HepG2 (cell line): ENCODE measurements around the gene DPH6. TPM values are rescaled to one million over a fixed set of nuclear protein-coding genes. Genes with fewer than 3 reads are reported as not detected.

Source experiments
- ATAC-seq: fragments of 200-7000 bp; cut with Tn5 transposase; 3 replicates; pipeline ENCODE4 v1.9.1; 2020; ENCODE audit warnings: mild to moderate bottlenecking, moderate library complexity
- BruUV-seq: library from RNA; stranded (reverse); fragments of 400-500 nt; replicated peaks from 2 replicates; lab custom pipeline; 2021; lab: Mats Ljungman, UMichigan
- CTCF ChIA-PET: fragments of 300-600 bp; formaldehyde crosslinking; extraction: SDS; loops from one replicate; lab custom pipeline; 2021; ENCODE audit warnings: low total read pairs, inconsistent platforms, low intra/inter-chr PET ratio; lab: Yijun Ruan, JAX
- POLR2A ChIA-PET: fragments of 350-600 bp; sonication (Branson Sonifier 250); formaldehyde crosslinking; loops from one replicate; lab custom pipeline; 2020; ENCODE audit warnings: antibody characterized with exemption, inconsistent platforms; lab: Yijun Ruan, JAX
- DNase-seq: peaks from one replicate; pipeline ENCODE4 v3.0.0-alpha.2; 2015; ENCODE audit warnings: low spot score
- FAIRE-seq: peaks from 3 replicates; lab custom pipeline; 2011; peaks lifted over from hg19 to GRCh38; lab: Jason Lieb, UNC
- H2AFZ ChIP-seq: one replicate; pipeline ENCODE4 v1.6.1; 2011; ENCODE audit warnings: low read length, inconsistent platforms
- H3K27ac ChIP-seq: fragments of 300-600 bp; 3 replicates; pipeline ENCODE4 v1.8.0; 2011; ENCODE audit warnings: mixed run types, mild to moderate bottlenecking, mixed read lengths, low read length, inconsistent platforms; ENCODE audit not compliant: insufficient read depth; ENCODE audit errors: extremely low read length
- H3K27me3 ChIP-seq, 2 experiments: fragments of 200-600 bp in 1 of 2; 2 replicates in 1 of 2; 3 replicates in 1 of 2; pipeline versions ENCODE4 v1.6.0 to v1.8.0; 2011; ENCODE audit warnings: low read length in 2 of 2, mild to moderate bottlenecking in 2 of 2, moderate library complexity in 2 of 2, inconsistent platforms in 1 of 2; ENCODE audit not compliant: insufficient read depth in 2 of 2, control insufficient read depth in 1 of 2
- H3K36me3 ChIP-seq, 2 experiments: fragments of 200-600 bp in 1 of 2; replicated peaks in 1 of 2; 2 replicates in 1 of 2; 3 replicates in 1 of 2; pipeline versions ENCODE4 v1.5.1 to v1.8.0; 2011; ENCODE audit warnings: low read length in 2 of 2, inconsistent platforms in 1 of 2; ENCODE audit not compliant: insufficient read depth in 2 of 2, control insufficient read depth in 1 of 2
- H3K4me1 ChIP-seq: 2 replicates; pipeline ENCODE4 v1.5.1; 2012; ENCODE audit warnings: low read length, inconsistent platforms; ENCODE audit not compliant: insufficient read depth
- H3K4me2 ChIP-seq: 2 replicates; pipeline ENCODE4 v1.6.0; 2011; ENCODE audit warnings: low read depth, low read length, inconsistent platforms
- H3K4me3 ChIP-seq, 3 experiments: fragments of 200-600 bp in 1 of 3; sonication (generic), shearing (Covaris generic) in 1 of 3; replicated peaks in 1 of 3; 2 replicates each; pipeline ENCODE4 v1.5.1; 2011 to 2016; ENCODE audit warnings: low read length in 3 of 3, inconsistent platforms in 2 of 3, low read depth in 2 of 3, mild to moderate bottlenecking in 2 of 3, control low read depth in 1 of 3, mixed read lengths in 1 of 3; ENCODE audit not compliant: insufficient read depth in 1 of 3
- H3K79me2 ChIP-seq: one replicate; pipeline ENCODE4 v1.6.1; 2011; ENCODE audit warnings: low read length, inconsistent platforms; ENCODE audit not compliant: insufficient read depth
- H3K9ac ChIP-seq: 2 replicates; pipeline ENCODE4 v1.6.0; 2011; ENCODE audit warnings: mild to moderate bottlenecking, low read depth, low read length, inconsistent platforms; ENCODE audit not compliant: insufficient read depth
- H3K9me3 ChIP-seq: 2 replicates; pipeline ENCODE4 v1.5.1; 2012; ENCODE audit warnings: mild to moderate bottlenecking, low read length
- H4K20me1 ChIP-seq: 2 replicates; pipeline ENCODE4 v1.6.0; 2011; ENCODE audit warnings: inconsistent platforms, mild to moderate bottlenecking, low read length, moderate library complexity; ENCODE audit not compliant: insufficient read depth
- ADNP ChIP-seq: sonication (generic); formaldehyde crosslinking; IDR thresholded peaks from 2 replicates; pipeline ENCODE4 v1.4.0; 2020; ENCODE audit warnings: missing genetic modification reagents
- AHR ChIP-seq: IDR thresholded peaks from 2 replicates; pipeline ENCODE4 v1.6.1; 2018; ENCODE audit warnings: missing genetic modification reagents, missing compliant biosample characterization
- EZH2 ChIP-seq: conservative IDR thresholded peaks from 2 replicates; pipeline ENCODE4 v1.6.1; 2012; ENCODE audit warnings: mild to moderate bottlenecking, low read depth, low read length, moderate library complexity
- HDAC6 ChIP-seq: fragments of 200-600 bp; sonication (generic); IDR thresholded peaks from 2 replicates; pipeline ENCODE4 v1.7.0; 2017; ENCODE audit warnings: mild to moderate bottlenecking, antibody characterized with exemption, low read length, low read depth
- PRPF4 ChIP-seq: fragments of 200-400 bp; formaldehyde crosslinking; IDR thresholded peaks from 2 replicates; pipeline ENCODE4 v1.6.1; 2016; ENCODE audit warnings: low read length, low read depth; ENCODE audit not compliant: poor library complexity, severe bottlenecking
- WIZ ChIP-seq: sonication (generic); formaldehyde crosslinking; IDR thresholded peaks from 2 replicates; pipeline ENCODE4 v1.5.1; 2020; ENCODE audit warnings: mild to moderate bottlenecking, missing genetic modification reagents
- ZBTB34 ChIP-seq: sonication (generic); formaldehyde crosslinking; IDR thresholded peaks from 2 replicates; pipeline ENCODE4 v1.8.0; 2022; ENCODE audit warnings: mild to moderate bottlenecking, missing genetic modification reagents
- ZFP36L1 ChIP-seq: sonication (generic); formaldehyde crosslinking; IDR thresholded peaks from 2 replicates; pipeline ENCODE4 v1.8.0; 2022; ENCODE audit warnings: mild to moderate bottlenecking, missing genetic modification reagents, moderate library complexity
- ZNF280B ChIP-seq: sonication (generic); formaldehyde crosslinking; IDR thresholded peaks from 2 replicates; pipeline ENCODE4 v1.5.0; 2020; ENCODE audit warnings: missing genetic modification reagents, mild to moderate bottlenecking, borderline replicate concordance
- ZNF614 ChIP-seq: IDR thresholded peaks from 2 replicates; pipeline ENCODE4 v1.6.1; 2018; ENCODE audit warnings: missing biosample characterization, missing genetic modification reagents, inconsistent platforms, borderline replicate concordance
- ZSCAN22 ChIP-seq: sonication (generic); formaldehyde crosslinking; IDR thresholded peaks from 2 replicates; pipeline ENCODE4 v1.4.0; 2020; ENCODE audit warnings: mild to moderate bottlenecking, missing genetic modification reagents
- WGBS: methylation state at CpG from one replicate; pipeline ENCODE4 v1.1.6; 2017; ENCODE audit warnings: low lambda C conversion rate; 5-methylcytosine and 5-hydroxymethylcytosine counted together
- in situ Hi-C: cut with HindIII; loops from 2 replicates; pipeline ENCODE4 v1.10.0; 2017; ENCODE audit warnings: low pct_unique_long_range_greater_than_20kb; ENCODE audit not compliant: extremely low pct_ligation_motif_present
- intact Hi-C: fragments of 100-400 bp; cut with micrococcal nuclease; formaldehyde crosslinking; loops from one replicate; pipeline ENCODE4 v1.10.0; 2022; ENCODE audit not compliant: unreplicated experiment
- polyA plus RNA-seq, 8 experiments: library from polyadenylated mRNA; depleted of rRNA in 3 of 8; stranded (reverse) in 7 of 8; unstranded in 1 of 8; fragments of >200 nt; fragmentation: Illumina TruSeq in 4 of 8; extraction: Trizol in 4 of 8; gene quantifications; 2 replicates each; pipeline versions ENCODE4 v1.2.1 to v1.2.3, GENCODE V29; 2011 to 2016; ENCODE audit warnings: low read depth in 4 of 8, missing spikeins in 1 of 8, mixed read lengths in 1 of 8; ENCODE audit not compliant: insufficient read depth in 1 of 8
- total RNA-seq, 5 experiments: library from RNA; depleted of rRNA; stranded (reverse); fragments of >200 nt; fragmentation: Illumina TruSeq; extraction: Trizol; gene quantifications; 2 replicates each; pipeline ENCODE4 v1.2.3, GENCODE V29; 2016; ENCODE audit warnings: low read depth in 1 of 5

The DPH6 gene
- total and polyA plus RNA-seq, 2 of the 13 experiments (the other 11 are each of a cell fraction or from before 2014, with no cell fraction given), result 10.2 to 25.8 TPM

GRCh38 chr15:35519052-35519451 is 26.9 kb downstream of the DPH6 start:
- no TSS peak for BruUV-seq
- Histone ChIP-seq H3K4me1 (peaks cover 8% of the 10 kb centered on the region), H2AFZ (no peak overlapping the region), H3K9me3 (no peaks in the 10 kb centered on the region), H3K27ac (no peak overlapping the region), H3K36me3 (no peaks in the 10 kb centered on the region; a peak in 1 of 5 replicates), H3K9ac (no peak overlapping the region), H3K4me3 (no peak overlapping the region), H3K79me2 (no peaks in the 10 kb centered on the region), H3K27me3 (no peaks in the 10 kb centered on the region), H4K20me1 (no peaks in the 10 kb centered on the region), H3K4me2 (no peak overlapping the region)
- ATAC-seq, result no peak
- CTCF ChIA-PET, result no interaction called here
- 76% methylated on average over 1 of the region's 1 CpG for WGBS
- in situ Hi-C loops (no loop called here), intact Hi-C loops (loop anchor here (5.0 kb wide), 2 partner anchors 233 to 983 kb away; no protein-coding TSS in a partner anchor)
- no peak for TF ChIP-seq ADNP
- TF ChIP-seq AHR, result no peak
- TF ChIP-seq EZH2, result no peak
- no peak for TF ChIP-seq HDAC6
- TF ChIP-seq ZSCAN22, result no peak
- POLR2A ChIA-PET, result no interaction called here
- no peak for FAIRE-seq
- DNase-seq, result no peak

GRCh38 chr15:35514759-35515158 is 31.2 kb downstream of the DPH6 start:
- DNase-seq (no peak), FAIRE-seq (no peak)
- POLR2A ChIA-PET, result no interaction called here
- Histone ChIP-seq H3K36me3 (no peaks in the 10 kb centered on the region; a peak in 1 of 5 replicates), H3K4me3 (no peak overlapping the region), H3K27me3 (no peaks in the 10 kb centered on the region), H3K4me2 (no peak overlapping the region), H3K79me2 (no peaks in the 10 kb centered on the region), H3K27ac (no peak overlapping the region), H3K9me3 (no peaks in the 10 kb centered on the region)
- intact Hi-C loops, result loop anchor here (5.0 kb wide), 2 partner anchors 238 to 988 kb away; no protein-coding TSS in a partner anchor
- in situ Hi-C loops, result no loop called here
- no TSS peak for BruUV-seq
- no peak for TF ChIP-seq ZFP36L1 (CRISPR knock-in tag)
- TF ChIP-seq ZNF280B (CRISPR knock-in tag), result no peak
- no peak for TF ChIP-seq WIZ (CRISPR knock-in tag)
- TF ChIP-seq ZNF614, result no peak
- TF ChIP-seq PRPF4, result no peak
- TF ChIP-seq ZBTB34 (CRISPR knock-in tag), result no peak
- TF ChIP-seq, all 625 proteins: peak for 0
- Histone ChIP-seq H3K4me1 (no peaks in the 10 kb centered on the region), H2AFZ (no peak overlapping the region), H4K20me1 (no peaks in the 10 kb centered on the region), H3K9ac (no peak overlapping the region)
- ATAC-seq, result no peak
- CTCF ChIA-PET, result no interaction called here
